Measurements from ENCODE around the gene FKBP11.

GRCh38 chr12:48882972-48883304 lies 42.4 kb downstream of the FKBP11 start:
- TF ChIP-seq, protein P1, sequence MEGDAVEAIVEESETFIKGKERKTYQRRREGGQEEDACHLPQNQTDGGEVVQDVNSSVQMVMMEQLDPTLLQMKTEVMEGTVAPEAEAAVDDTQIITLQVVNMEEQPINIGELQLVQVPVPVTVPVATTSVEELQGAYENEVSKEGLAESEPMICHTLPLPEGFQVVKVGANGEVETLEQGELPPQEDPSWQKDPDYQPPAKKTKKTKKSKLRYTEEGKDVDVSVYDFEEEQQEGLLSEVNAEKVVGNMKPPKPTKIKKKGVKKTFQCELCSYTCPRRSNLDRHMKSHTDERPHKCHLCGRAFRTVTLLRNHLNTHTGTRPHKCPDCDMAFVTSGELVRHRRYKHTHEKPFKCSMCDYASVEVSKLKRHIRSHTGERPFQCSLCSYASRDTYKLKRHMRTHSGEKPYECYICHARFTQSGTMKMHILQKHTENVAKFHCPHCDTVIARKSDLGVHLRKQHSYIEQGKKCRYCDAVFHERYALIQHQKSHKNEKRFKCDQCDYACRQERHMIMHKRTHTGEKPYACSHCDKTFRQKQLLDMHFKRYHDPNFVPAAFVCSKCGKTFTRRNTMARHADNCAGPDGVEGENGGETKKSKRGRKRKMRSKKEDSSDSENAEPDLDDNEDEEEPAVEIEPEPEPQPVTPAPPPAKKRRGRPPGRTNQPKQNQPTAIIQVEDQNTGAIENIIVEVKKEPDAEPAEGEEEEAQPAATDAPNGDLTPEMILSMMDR (IDR thresholded peaks at IDR 0.05; ENCODE audit: low read length): no peak
- TF ChIP-seq EZH2phosphoT487 (IDR thresholded peaks at IDR 0.05; ENCODE audit: low read length): no peak

All from MM.1S (cell line).